GM19025 (cell line): Measurements from ENCODE around the gene DCLK1.
"Not testable (repeated sequence)": the region's sequence is repeated elsewhere in the genome, so short reads cannot be mapped to it uniquely, and the experiment has no call there.

Experiments
- ATAC-seq: cut with Tn5 transposase; IDR thresholded peaks from one replicate; pipeline ENCODE4 v1.9.1; 2021; ENCODE audit warnings: mild to moderate bottlenecking, low read depth, moderate library complexity; ENCODE audit not compliant: unreplicated experiment

DCLK1 gene

DNA sequence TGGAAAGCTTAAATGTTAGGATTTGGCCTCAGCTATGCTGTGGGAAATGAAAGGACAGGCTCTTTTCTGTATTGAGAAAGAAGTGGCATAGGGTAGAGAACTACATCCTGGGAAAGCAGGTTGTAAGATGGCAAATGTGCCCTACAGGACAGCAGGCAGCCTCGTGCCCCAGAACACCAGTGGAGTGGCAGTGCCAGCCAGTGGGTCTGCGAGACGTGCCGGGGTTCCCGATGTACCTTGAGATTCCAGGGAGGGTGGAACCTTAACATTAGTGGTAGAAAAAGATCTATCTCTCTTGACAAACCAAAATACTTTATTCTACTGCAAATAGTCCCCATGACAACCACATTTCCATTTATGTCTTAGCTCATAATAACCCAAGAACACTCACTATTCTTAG, 42.7 kb downstream of the DCLK1 start:
- no peak for ATAC-seq

DNA sequence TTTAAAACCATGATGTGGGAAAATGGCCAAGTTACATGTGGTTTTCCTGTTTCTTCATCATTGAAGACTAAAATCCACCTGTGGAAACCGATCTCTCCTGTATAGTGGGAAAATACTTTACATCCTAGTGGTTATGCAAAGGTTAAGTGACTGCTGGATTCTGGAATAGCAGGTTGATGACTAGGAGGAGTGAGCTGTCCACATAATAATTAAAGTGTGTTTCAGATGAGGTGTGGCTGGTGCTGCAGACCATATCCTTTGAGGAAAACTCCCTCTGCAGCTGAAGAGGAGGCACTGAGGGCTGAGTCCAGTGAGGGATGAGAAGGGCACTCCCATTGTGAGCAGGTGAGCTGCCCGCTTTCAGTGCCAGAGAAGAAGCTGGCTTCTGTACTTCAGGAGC, 43.2 kb downstream of the DCLK1 start:
- no peak for ATAC-seq

DNA sequence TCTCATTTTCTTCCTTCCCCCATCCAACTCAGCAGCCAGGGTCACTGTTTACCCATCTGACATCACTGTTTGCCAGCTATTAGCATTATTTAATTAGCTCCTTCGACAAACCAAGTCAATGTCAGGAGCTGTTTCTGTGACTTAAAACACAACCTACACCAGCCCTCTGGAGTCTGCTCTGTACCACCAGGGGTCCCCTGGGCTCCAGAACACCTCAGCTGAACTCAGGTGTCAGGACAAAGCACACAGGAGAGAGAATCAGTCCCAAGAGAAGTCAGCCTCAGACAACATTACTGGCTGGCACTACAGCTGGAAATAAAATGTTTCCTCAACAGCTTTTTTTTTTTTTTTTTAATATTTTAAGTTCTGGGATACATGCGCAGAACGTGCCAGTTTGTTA, 45.1 kb downstream of the DCLK1 start:
- no peak for ATAC-seq

DNA sequence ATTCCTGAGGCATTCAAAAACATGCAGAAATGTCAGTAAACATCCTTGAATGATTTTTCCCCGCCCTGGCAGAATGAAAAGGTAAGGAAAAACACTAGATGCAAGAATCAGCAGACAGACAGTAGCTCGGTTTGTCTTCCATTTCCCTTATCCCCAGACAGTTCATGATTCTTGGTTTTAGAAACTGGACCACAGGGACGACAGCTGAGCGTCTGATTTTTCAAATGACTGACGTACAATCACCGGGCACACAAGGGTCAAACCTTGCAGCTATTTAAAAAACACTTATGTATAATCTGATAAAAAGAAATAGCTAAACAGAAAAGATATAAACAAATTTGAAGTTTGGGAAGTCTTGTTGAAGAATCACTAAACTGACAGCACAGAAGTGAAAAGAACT, 47.1 kb downstream of the DCLK1 start:
- ATAC-seq, result no peak

DNA sequence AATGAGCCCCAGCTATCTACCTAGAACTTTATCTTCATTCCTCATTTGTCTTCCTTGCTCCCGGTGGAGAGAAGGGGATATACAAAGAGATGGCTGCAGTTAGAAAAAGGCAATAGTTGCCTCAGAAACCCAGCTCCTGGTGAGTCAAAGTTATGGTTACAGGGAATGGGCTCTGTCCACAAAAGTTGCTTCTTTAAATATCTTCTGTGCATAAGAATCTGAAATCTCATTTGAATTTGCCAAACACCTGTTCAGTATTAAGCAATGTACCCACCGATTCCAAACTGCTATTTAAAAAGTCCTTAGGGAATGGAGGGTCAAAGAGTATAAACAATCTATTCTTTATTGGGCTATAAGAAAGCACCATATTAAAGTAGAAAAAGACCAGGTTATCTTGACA, 48.4 kb downstream of the DCLK1 start:
- ATAC-seq, result no peak

DNA sequence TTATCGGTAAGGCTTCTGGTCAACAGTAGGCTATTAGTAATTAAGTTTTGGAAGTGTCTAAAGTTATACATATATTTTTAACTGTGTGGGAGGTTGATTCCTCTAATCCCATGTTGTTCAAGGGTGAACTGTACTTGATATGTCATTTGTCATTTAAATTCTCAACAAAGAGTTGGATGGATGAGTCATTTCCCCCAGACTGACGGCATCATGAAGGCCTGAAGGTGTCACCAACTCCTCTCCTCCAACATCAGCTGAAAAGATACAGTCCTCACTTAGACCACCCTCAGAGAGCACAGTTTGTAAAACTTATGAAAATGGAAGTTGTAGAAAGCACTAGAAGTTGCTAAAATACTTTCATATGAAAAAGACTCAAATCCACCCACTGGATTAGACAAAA, 48.8 kb downstream of the DCLK1 start:
- ATAC-seq, result no peak

DNA sequence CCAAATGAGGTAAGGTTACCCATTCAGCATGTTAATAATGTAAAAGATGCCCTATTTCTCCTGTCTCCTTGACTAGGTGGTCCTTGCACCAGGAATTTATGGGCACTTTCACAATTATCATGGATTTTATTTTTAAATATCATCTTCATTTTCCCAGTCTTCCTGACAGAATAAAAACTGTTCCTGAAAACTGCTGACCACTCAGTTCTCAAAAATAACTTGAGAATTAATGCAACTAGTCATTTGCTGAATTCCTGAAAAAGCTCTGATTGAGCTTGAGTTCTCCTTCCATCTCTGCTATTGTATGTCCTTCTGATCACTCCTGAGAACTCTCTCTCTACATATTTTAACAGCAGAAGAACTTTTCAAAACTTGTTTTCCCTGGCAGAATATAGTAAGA, 55.0 kb downstream of the DCLK1 start:
- no peak for ATAC-seq

DNA sequence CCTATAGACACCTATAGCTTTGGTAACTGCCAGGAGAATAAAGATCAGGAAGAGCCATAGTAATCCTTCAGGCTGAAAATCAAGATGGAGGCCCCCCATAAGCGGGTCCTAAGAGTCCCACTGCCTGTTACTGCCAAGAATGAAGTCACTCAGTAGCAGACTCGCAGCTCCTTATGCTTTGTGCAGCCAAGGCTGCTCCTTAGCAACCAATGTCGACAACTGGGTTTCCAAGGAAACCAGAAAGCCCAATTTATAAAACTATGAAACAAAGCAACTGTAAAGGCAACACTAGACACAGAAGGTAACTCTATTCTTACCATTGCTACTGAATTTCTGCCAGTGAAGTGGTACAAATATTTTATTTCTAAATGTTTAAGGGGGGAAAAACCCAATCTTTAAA, 56.5 kb downstream of the DCLK1 start:
- no peak for ATAC-seq

DNA sequence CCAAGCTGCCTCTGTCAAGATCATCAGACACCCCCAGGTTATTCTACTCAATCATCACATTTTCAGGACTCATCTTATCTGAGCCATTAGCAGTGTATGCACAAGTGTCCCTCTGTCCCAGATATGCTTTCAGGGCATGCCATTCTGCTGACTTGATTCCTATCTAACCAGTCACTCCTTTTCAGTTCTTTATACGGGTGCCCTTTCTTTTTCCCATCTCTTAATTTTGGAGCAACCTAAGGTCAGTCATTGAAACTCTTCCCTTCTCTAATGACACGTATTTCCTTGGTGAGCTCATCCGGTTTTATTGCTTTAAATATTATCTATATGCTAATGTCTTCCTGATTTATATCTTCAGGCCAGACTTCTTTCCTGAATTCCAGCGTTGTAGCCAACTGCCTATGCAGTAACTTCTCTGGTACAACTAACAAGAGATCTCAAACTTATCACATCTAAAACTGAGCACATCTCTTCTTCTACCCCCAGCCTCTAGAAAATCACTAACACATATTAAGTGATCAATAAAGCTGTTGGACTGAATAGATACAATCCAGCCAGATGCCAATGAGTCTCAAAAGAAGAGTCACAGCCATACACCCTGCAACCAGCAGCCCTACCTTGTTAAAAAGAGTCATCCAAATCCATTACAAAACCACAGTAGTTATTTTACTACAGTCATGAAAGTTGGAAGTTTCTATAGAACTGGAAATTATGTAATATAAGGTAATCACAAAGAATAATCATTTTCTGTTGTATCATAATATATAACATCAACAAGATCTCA, 58.8 kb downstream of the DCLK1 start:
- ATAC-seq, result no peak

DNA sequence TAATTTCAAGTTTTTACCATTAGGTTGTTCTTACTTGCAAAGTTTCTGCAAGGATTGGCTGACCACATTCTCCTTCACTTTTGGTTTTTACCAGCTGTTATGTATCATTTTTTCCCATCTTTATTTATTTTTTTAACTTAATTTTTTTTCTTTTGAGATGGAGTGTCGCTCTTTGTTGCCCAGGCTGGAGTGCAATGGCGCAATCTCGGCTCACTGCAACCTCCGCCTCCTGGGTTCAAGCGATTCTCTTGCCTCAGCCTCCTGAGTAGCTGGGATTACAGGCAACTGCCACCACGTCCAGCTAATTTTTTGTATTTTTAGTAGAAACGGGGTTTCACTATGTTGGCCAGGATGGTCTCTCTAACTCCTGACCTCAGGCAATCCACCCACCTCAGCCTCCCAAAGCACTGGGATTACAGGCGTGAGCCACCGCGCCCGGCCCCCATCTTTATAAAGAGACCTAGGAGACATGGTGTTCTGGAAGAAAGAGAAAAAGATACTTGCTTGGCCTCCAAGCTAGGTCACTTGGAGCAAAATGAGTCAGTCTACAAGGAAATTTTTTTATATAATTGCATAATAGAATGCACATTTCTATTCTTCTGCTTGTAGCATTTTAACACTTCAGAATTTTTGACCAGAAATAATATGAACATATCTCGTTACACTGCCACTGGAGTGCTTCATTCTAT, 60.5 kb downstream of the DCLK1 start:
- ATAC-seq, result not testable (repeated sequence)

DNA sequence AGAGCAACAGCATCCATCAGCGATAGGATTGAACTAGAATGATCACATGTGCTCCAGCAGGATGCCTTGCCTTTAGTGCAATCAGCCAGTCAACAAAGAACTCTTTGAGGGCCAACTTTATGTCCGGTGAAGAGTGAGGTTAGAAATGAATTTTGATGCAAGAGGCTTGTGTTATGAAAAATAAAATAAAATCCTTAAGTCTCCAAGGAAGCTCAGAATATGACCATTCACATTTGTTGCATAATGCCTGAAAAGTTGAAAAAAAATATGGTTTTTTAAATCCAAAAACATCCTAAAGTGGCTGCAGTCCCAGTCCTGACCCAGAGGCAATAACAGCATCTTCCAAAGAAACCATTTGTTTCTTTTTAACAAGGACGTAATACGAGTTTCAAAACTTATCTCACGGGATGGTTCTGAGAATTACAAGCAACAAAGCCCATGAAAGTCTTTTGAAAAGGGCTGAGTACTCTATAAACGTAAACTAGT, 61.3 kb downstream of the DCLK1 start:
- ATAC-seq, result no peak

DNA sequence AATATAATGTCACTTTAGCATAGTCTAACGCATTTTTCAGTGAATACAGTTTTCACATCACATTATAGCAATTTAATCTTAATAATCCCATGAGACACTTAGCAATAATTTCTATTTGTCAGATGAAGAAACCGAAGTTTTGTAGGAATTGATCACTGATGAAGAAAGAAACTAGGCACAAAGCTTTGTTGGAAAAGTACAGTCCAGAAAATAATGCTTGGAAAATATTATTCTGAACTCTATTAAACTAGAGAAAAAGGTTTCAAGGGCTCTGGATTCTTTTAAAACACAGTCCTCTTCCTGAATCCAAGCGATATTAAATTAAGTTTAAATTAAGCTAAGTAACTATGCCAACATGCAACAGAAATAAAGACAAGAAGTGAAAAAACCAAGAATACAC, 62.2 kb downstream of the DCLK1 start:
- no peak for ATAC-seq

DNA sequence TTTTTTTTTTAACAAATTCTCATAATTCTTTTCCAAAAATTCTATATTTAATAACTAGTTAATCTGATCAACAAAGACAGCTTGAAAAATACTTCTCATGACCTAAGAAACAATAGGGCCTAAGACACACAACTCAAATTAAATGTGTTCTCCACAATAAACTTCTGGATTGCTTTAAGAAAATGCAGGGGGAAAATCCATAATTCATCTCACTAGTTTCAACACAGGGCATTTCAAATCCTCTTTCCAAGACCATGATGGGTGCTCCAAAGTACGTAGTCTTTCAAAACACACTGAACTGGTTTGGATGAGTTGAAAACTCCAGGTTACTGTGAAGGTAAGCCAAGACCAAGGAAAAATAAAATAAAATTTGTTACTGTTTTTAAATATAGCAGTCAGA, 62.6 kb downstream of the DCLK1 start:
- ATAC-seq, result no peak

DNA sequence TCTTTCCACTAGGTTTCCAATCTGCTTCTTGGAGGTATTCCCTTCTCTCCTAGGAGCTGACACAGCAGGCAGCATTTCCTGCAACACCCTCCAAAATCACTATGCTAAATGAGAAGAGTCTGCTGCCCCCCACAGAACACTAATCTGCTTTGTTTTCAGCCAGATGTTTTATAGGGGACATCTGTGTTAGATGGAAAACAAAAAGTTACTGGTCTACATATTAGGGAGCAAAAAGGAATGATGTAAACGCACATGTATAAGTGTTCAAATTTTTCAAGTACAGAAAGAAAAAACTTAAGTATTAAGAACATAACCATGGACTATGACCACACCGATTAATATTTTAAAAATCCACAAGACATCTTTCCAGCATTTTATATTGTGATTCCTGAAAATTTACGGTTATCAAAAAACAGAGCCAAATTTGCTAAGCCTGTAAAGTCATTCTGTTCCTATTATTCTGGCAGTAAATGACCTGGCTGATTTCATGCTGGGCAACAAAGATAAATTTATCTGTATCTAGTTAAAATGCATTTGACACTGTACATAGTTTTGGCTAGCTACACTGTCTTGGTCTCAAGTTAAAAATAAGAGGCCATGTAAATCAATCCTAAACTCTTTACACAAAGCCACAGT, 63.3 kb downstream of the DCLK1 start:
- ATAC-seq, result no peak

DNA sequence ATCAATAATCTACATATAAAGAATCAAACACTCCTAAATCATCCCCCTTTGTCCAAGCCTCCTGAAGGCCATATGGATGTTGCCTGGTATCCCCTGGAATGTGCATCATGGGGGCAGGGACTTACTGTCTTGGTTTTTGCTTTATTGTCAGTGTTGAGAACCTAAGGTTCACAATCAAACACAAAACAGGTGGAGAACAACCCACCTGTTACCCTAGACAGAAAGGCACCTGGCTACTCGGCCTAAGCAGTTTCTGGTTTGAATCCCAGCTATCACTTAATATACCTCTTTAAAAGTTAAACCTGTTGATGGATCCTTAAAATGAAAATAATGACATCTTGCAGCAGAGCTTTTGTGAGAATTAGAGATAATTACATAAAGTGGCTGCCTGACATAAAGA, 68.9 kb downstream of the DCLK1 start:
- ATAC-seq, result no peak

DNA sequence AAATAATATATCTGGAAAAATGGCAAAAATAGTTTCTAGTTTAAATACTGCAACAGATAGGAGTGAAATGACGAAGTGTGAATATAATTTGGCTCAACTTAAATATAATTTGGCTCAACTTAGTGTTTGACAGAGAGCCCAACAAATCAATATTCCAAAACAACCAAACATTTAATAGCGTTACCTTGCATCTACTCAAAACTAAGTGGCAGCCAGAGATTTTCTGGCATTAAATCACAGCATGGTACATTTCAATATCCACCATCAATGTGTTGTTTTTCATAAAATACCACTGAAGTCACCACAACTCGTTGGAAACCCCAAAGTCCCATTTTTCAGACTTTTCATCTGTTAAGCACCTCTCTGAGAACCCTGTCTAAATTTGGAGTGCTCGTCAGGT, 69.6 kb downstream of the DCLK1 start:
- no peak for ATAC-seq

DNA sequence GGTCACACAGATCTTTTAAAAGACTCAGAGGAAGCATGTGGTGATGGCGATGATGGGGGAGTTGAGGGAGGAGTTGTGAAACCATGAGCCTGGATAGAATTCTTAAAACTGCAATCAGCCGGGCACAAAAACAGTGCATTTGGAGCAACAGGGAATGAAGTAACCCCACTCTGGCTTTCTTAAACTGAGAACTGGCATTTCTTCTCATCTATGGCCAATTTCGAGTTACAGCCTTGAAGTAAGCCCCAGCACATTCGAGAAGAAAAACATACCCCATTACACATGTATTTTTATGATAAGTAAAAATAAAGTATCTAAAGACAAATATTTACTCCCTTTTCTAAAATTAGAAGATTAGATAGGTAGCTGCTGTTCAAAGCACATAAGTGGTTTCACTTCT, 70.1 kb downstream of the DCLK1 start:
- ATAC-seq, result no peak

DNA sequence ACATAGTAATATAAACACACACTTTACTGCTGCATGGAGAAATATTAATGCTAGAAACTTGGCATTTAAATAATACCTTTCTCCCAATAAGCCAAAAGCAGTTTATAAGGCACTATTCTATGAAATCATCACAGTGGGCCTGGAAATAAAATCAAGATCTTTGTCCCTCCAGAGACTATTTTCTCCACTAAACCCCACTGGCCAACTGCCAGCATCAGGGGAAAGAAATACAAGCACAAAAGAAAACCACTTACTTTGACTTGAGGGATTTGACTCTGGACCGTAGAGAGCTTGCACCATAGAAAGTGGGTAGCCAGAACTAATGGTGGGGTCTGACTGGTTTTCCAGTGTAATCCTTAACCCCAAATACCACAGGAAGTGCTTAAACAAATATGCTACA, 71.9 kb downstream of the DCLK1 start:
- ATAC-seq, result no peak

DNA sequence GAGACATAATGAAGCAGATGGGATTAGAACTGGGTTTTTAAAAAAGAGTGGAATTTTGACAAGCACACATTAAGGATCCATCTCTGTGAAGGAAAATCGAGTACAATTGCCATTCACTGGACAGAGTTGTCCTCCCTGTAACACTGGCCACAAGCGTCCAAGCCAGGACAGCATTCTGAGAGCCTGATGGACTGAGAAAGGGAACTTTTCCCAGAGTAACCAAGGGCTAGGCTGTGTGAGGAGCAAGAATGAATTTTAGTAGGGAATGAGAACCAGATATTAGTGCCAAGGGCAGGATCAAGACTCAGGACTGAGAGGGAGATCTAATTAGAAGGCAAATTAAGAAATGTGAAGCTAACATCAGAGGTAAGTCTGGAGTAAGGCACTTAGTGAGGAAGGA, 73.1 kb downstream of the DCLK1 start:
- no peak for ATAC-seq

DNA sequence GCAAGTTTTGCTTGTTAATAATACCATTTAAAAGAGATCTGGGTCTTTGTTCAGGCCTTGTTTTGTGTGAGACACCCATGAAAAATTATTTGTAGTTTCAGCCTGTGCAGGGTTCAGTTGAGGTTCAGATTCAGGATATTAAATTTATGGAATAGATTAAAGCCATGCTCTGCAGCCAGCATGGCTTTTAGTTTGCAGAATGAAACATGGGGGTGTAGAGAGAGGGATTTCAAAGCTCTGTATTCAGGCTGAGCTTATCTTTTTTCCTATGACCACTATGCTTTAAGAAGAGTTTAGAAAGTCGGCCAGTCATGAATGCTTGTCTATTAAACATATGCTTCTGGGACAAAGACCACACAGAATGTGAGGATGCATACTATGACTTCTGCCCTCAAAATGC, 73.6 kb downstream of the DCLK1 start:
- ATAC-seq, result no peak

DNA sequence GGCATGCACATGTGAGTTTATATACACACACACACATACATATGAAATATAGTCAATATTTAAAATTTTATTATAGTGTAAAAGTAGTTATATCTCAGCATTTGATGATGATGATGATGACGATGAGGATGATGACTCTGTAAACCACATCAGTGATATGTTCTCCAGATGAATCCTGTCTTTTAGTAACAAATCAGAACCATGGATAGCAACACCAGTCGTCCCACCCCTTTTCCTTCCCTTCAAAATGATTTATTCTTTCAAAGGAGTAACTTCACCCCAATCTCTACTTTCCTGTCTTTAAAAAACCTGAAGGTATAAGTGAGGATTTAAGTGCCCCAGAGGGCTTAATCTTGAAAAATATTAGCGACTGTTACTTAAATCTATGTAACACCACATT, 74.1 kb downstream of the DCLK1 start:
- ATAC-seq, result no peak

DNA sequence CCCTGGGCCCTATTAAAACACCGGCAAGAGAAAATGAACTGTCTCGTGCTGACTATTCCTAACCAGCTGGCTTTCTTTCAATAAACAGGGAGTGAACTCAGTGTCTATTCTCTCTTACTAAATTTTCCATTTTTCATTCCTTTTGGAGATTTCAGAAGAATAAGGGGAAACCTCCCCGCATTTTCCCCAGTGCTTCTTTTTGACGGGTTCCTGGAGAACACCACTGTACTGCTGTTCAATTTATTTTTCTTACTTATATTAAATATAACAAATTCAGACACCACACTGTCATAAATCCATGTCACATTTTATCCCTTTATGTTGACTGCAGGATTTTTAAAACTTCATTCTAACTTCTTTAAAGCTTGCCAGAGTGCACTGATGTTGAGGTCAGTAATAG, 75.8 kb downstream of the DCLK1 start:
- no peak for ATAC-seq
